ENCODE data around the gene HOXA7. TPM values are rescaled to one million over a fixed set of nuclear protein-coding genes. Genes with fewer than 3 reads are reported as not detected.
A peak's percentile ranks its signal among the peaks of the same experiment; 100 is the strongest.

The HOXA7 gene
- total RNA-seq, 1 donor from 2014 or later, result not detected

DNA sequence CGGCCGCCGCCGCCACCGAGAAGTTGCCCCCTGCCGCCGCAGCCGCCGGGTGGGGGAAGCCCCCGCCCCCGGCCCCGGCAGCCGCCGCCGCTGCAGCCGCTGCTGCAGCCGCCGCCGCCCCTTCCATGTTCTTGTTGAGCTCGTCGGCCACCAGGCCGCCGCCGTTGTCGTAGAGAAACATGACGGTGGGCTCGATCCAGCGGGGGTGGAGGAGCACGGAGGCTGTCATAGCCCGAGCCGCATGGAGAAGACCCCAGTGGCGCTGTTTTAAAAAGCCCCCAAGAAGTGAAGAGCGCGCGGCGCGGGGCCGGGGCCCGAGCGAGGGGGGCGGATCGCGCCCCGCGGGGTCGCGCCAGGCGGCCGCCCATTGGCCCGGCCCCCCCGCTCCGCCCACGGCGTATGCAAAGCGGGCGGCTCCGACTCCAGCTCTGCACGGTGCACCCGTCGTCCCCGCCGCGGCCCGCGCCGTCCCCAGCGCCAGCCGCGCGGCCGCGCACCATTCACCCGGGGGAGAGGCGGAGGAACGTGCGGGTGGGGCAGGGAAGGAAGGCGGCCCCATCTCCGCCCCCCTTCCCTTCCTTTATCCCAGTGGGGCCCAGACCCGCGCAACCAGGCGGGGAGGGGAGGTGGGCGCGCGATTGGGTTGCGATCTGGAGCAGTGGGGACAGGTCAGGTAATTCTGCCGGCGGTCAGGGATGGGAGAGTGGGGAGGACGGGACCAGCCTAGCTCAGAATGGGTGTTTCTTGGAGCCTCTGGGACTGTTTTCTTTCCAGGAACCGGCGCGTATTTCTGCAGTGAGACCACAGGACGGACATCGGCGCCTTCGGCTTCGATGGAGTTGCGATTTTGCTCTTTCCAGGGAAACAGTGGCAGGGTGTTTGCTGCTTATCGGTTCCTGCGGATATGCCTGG, 43.6 kb upstream of the HOXA7 start, which contains the start of gene HOXA13:
Gene HOXA13, minus strand, starts transcription at position 243 of the 912 bp plus-strand sequence. Its CDS starts 14 bp downstream, at position 229.
- TF ChIP-seq EZH2phosphoT487 (IDR thresholded peaks at IDR 0.05) (peak; percentile 96), EZH2 (IDR thresholded peaks at IDR 0.05) (peak; percentile 88)
- TF ChIP-seq, protein P1, sequence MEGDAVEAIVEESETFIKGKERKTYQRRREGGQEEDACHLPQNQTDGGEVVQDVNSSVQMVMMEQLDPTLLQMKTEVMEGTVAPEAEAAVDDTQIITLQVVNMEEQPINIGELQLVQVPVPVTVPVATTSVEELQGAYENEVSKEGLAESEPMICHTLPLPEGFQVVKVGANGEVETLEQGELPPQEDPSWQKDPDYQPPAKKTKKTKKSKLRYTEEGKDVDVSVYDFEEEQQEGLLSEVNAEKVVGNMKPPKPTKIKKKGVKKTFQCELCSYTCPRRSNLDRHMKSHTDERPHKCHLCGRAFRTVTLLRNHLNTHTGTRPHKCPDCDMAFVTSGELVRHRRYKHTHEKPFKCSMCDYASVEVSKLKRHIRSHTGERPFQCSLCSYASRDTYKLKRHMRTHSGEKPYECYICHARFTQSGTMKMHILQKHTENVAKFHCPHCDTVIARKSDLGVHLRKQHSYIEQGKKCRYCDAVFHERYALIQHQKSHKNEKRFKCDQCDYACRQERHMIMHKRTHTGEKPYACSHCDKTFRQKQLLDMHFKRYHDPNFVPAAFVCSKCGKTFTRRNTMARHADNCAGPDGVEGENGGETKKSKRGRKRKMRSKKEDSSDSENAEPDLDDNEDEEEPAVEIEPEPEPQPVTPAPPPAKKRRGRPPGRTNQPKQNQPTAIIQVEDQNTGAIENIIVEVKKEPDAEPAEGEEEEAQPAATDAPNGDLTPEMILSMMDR (IDR thresholded peaks at IDR 0.05), result no peak
- no peaks in the 10 kb centered on the region for H3K9me3 ChIP-seq (ENCODE audit: low read depth)
- H3K36me3 Mint-ChIP-seq, result no peaks in the 10 kb centered on the region
- DNase-seq (ENCODE audit: low spot score), result peak; percentile 75
- no peak within 1 kb of the TSS for H3K27ac Mint-ChIP-seq
- peaks cover 9% of the 10 kb centered on the region for H3K4me1 Mint-ChIP-seq
- no peak within 1 kb of the TSS for H2AFZ ChIP-seq (replicated peaks)
- no peak within 1 kb of the TSS for H3K9ac ChIP-seq
- H3K4me1 ChIP-seq, result no peaks in the 10 kb centered on the region
- H3K27me3 ChIP-seq, result peaks cover 100% of the 10 kb centered on the region
- no peaks in the 10 kb centered on the region for H3K36me3 ChIP-seq
- H3K4me3 ChIP-seq, result peak within 1 kb of the TSS; percentile 35
- H3K79me2 ChIP-seq (ENCODE audit: low read depth), result no peaks in the 10 kb centered on the region
- peak within 1 kb of the TSS; percentile 86 for H3K4me3 Mint-ChIP-seq
- H3K27me3 Mint-ChIP-seq (ENCODE audit: insufficient read depth, low read depth), result peaks cover 86% of the 10 kb centered on the region
- H3K4me2 ChIP-seq, result peak within 1 kb of the TSS; percentile 71
- H4K20me1 ChIP-seq (ENCODE audit: low read depth), result peaks cover 81% of the 10 kb centered on the region
- no peak within 1 kb of the TSS for H3K27ac ChIP-seq
- H3F3A ChIP-seq (ENCODE audit: low read depth), result peaks cover 16% of the 10 kb centered on the region
- H3K9me3 Mint-ChIP-seq, result peaks cover 6% of the 10 kb centered on the region

DNA sequence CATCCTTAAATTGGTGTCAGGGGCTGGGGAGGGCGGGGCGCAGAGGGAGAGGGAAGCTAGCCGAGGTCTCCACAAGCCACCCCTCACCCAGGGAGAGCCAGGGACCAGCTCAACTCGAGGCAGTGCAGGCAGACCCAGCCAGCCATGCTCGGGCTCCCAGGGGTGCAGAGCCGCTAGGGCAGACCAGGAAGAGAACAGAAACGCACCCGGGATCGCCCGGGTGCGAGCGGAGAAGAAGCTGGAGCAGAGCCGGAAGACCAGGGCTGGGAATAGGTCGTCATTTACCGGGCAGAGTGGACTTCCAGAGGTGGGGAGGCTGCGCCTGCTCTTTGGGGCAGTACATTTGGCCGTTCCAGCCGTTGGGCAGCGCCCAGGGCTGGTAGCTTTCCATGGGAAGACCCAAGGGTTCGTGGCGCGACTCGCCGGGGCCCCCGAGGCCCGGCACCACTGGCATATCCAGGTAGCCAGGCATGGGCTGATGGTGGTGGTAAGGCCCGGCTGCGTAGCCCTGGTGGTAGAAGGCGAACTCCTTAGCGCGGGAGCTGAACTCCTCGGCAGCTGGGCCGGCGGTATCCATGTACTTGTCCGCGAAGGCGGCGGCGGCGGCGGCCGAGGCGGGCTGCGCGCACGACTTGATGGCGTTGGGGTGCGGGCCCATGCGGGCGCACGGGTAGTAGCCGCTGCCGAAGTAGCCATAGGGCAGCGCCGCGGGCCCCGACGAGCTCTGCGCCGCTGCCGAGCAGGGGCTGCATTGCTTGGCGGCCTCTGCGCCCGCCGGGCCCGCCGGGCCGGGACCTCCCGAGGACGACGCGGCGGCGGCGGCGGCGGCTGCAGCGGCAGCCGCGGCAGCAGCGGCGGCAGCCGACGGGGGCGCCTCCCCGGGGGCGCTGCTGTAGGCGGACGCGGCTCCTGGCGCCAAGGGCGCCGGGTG, 42.7 kb upstream of the HOXA7 start:
- peak overlapping the region; percentile 75 for H3K4me3 Mint-ChIP-seq
- peak overlapping the region; percentile 16 for H3K4me3 ChIP-seq
- H3K9ac ChIP-seq, result no peak overlapping the region
- peaks cover 100% of the 10 kb centered on the region for H3K27me3 ChIP-seq
- H3K27me3 Mint-ChIP-seq (ENCODE audit: insufficient read depth, low read depth), result peaks cover 87% of the 10 kb centered on the region
- TF ChIP-seq EZH2phosphoT487 (IDR thresholded peaks at IDR 0.05) (peak; percentile 96), EZH2 (IDR thresholded peaks at IDR 0.05) (peak; percentile 97)
- TF ChIP-seq, protein P1 (IDR thresholded peaks at IDR 0.05), result no peak
- H3K36me3 ChIP-seq, result no peaks in the 10 kb centered on the region
- H3K27ac ChIP-seq, result no peak overlapping the region
- H4K20me1 ChIP-seq (ENCODE audit: low read depth), result peaks cover 81% of the 10 kb centered on the region
- peak; percentile 67 for DNase-seq (ENCODE audit: low spot score)
- no peaks in the 10 kb centered on the region for H3K9me3 ChIP-seq (ENCODE audit: low read depth)
- H3K79me2 ChIP-seq (ENCODE audit: low read depth), result no peaks in the 10 kb centered on the region
- peaks cover 16% of the 10 kb centered on the region for H3F3A ChIP-seq (ENCODE audit: low read depth)
- no peak overlapping the region for H2AFZ ChIP-seq (replicated peaks)
- no peaks in the 10 kb centered on the region for H3K36me3 Mint-ChIP-seq
- H3K4me1 ChIP-seq, result no peaks in the 10 kb centered on the region
- H3K4me2 ChIP-seq, result peak overlapping the region; percentile 59
- peaks cover 9% of the 10 kb centered on the region for H3K4me1 Mint-ChIP-seq
- H3K9me3 Mint-ChIP-seq, result peaks cover 6% of the 10 kb centered on the region
- H3K27ac Mint-ChIP-seq, result no peak overlapping the region

- H3K4me3 ChIP-seq, result no peak overlapping the region
- peaks cover 100% of the 10 kb centered on the region for H3K27me3 ChIP-seq
- H3K9me3 Mint-ChIP-seq, result peaks cover 6% of the 10 kb centered on the region
- H3K36me3 ChIP-seq, result no peaks in the 10 kb centered on the region
- no peaks in the 10 kb centered on the region for H3K79me2 ChIP-seq (ENCODE audit: low read depth)
- H3K9ac ChIP-seq, result no peak overlapping the region
- H3K27ac ChIP-seq, result no peak overlapping the region
- H3K4me1 Mint-ChIP-seq, result peaks cover 9% of the 10 kb centered on the region
- TF ChIP-seq, protein P1 (IDR thresholded peaks at IDR 0.05), result no peak
- peak; percentile 62 for TF ChIP-seq EZH2phosphoT487 (IDR thresholded peaks at IDR 0.05)
- TF ChIP-seq EZH2 (IDR thresholded peaks at IDR 0.05), result peak; percentile 98
- peaks cover 81% of the 10 kb centered on the region for H4K20me1 ChIP-seq (ENCODE audit: low read depth)
- no peaks in the 10 kb centered on the region for H3K4me1 ChIP-seq
- no peak for DNase-seq (ENCODE audit: low spot score)
- H3K27ac Mint-ChIP-seq, result no peak overlapping the region
- no peaks in the 10 kb centered on the region for H3K9me3 ChIP-seq (ENCODE audit: low read depth)
- H3F3A ChIP-seq (ENCODE audit: low read depth), result peaks cover 16% of the 10 kb centered on the region
- no peak overlapping the region for H3K4me3 Mint-ChIP-seq
- no peak overlapping the region for H3K4me2 ChIP-seq
- no peak overlapping the region for H2AFZ ChIP-seq (replicated peaks)
- H3K27me3 Mint-ChIP-seq (ENCODE audit: insufficient read depth, low read depth), result peaks cover 87% of the 10 kb centered on the region
- no peaks in the 10 kb centered on the region for H3K36me3 Mint-ChIP-seq
Observed at GRCh38 chr7:27198138-27198841, 41.8 kb upstream of the HOXA7 start.

All from neural progenitor cell (in vitro differentiated cells).